A549 (cell line): ENCODE data around the gene RAPGEF4.
A peak's percentile ranks its signal among the peaks of the same experiment; 100 is the strongest.

Source experiments
- CTCF ChIP-seq: fragments of >200 bp; sonication (Bioruptor Twin); formaldehyde crosslinking; IDR thresholded peaks from 3 replicates; pipeline ENCODE4 v1.5.1; 2016
- MAX ChIP-seq: IDR thresholded peaks from 2 replicates; pipeline ENCODE4 v1.6.1; 2012
- NR3C1 ChIP-seq: fragments of >200 bp; sonication (Bioruptor Twin); formaldehyde crosslinking; IDR thresholded peaks from 3 replicates; pipeline ENCODE4 v1.6.1; 2017
- POLR2A ChIP-seq: IDR thresholded peaks from 2 replicates; pipeline ENCODE4 v1.6.1; 2012; ENCODE audit warnings: mild to moderate bottlenecking, low read length
- RAD21 ChIP-seq, 2 experiments: fragments of >200 bp in 1 of 2; sonication (Bioruptor Twin) in 1 of 2; formaldehyde crosslinking in 1 of 2; IDR thresholded peaks in 1 of 2; conservative IDR thresholded peaks in 1 of 2; 2 replicates in 1 of 2; 3 replicates in 1 of 2; pipeline ENCODE4 v1.6.1; 2012 to 2018; ENCODE audit warnings: inconsistent platforms in 1 of 2
- RFX5 ChIP-seq: fragments of 450-650 bp; IDR thresholded peaks from 2 replicates; pipeline ENCODE4 v1.7.1; 2014; ENCODE audit warnings: antibody characterized with exemption, mild to moderate bottlenecking, moderate library complexity
- SREBF2 ChIP-seq: fragments of 450-650 bp; IDR thresholded peaks from 2 replicates; pipeline ENCODE4 v1.6.1; 2014; ENCODE audit warnings: mild to moderate bottlenecking, moderate library complexity
- TF ChIP-seq, protein P1 (sequence below): fragments of 200-600 bp; sonication (generic); IDR thresholded peaks from 2 replicates; pipeline ENCODE4 v1.6.1; 2016; ENCODE audit warnings: antibody characterized with exemption, mild to moderate bottlenecking, moderate library complexity

DNA sequence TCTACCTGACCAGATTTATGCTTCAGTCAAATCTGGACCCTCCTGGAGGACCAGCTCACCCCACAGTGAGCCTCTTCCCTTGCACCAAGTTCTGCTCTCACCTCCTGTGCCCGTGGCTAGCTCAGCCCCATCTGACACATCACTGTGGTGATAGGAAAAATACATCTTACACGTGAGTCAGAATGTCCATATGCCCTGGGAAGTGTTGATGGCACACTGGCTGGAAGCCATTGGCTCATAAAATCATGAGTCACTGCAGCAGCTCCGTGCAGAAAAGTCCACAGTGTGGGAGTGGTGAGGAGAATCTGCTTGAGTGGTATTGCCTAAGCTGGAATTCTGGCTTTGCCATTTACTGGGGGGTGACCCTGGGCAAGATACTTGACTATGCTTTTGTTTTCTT is 42.6 kb upstream of the RAPGEF4 start:
- TF ChIP-seq POLR2A = no peak
- no peak; a peak in 1 of 5 replicates for TF ChIP-seq RAD21 (conservative IDR thresholded peaks at IDR 0.05 in 1 of 2, IDR thresholded peaks at IDR 0.05 in 1 of 2)
- TF ChIP-seq CTCF = no peak
- no peak for TF ChIP-seq SREBF2
- TF ChIP-seq, protein P1, sequence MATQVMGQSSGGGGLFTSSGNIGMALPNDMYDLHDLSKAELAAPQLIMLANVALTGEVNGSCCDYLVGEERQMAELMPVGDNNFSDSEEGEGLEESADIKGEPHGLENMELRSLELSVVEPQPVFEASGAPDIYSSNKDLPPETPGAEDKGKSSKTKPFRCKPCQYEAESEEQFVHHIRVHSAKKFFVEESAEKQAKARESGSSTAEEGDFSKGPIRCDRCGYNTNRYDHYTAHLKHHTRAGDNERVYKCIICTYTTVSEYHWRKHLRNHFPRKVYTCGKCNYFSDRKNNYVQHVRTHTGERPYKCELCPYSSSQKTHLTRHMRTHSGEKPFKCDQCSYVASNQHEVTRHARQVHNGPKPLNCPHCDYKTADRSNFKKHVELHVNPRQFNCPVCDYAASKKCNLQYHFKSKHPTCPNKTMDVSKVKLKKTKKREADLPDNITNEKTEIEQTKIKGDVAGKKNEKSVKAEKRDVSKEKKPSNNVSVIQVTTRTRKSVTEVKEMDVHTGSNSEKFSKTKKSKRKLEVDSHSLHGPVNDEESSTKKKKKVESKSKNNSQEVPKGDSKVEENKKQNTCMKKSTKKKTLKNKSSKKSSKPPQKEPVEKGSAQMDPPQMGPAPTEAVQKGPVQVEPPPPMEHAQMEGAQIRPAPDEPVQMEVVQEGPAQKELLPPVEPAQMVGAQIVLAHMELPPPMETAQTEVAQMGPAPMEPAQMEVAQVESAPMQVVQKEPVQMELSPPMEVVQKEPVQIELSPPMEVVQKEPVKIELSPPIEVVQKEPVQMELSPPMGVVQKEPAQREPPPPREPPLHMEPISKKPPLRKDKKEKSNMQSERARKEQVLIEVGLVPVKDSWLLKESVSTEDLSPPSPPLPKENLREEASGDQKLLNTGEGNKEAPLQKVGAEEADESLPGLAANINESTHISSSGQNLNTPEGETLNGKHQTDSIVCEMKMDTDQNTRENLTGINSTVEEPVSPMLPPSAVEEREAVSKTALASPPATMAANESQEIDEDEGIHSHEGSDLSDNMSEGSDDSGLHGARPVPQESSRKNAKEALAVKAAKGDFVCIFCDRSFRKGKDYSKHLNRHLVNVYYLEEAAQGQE = no peak
- TF ChIP-seq RFX5 = no peak
- peak; percentile 84 for TF ChIP-seq MAX
- no peak for TF ChIP-seq NR3C1
